A204.1 (cell line): ENCODE measurements around the gene SLC9A3.
"Not testable (repeated sequence)": the region's sequence is repeated elsewhere in the genome, so short reads cannot be mapped to it uniquely, and the experiment has no call there.

Experiments
- FAIRE-seq: peaks from 2 replicates; lab custom pipeline; 2012; peaks lifted over from hg19 to GRCh38; lab: Jason Lieb, UNC

Gene SLC9A3

GRCh38 chr5:474840-475661 lies 49.2 kb downstream of the SLC9A3 start:
- no peak for FAIRE-seq

GRCh38 chr5:474232-474839 lies 49.9 kb downstream of the SLC9A3 start:
- not testable (repeated sequence) for FAIRE-seq

DNA sequence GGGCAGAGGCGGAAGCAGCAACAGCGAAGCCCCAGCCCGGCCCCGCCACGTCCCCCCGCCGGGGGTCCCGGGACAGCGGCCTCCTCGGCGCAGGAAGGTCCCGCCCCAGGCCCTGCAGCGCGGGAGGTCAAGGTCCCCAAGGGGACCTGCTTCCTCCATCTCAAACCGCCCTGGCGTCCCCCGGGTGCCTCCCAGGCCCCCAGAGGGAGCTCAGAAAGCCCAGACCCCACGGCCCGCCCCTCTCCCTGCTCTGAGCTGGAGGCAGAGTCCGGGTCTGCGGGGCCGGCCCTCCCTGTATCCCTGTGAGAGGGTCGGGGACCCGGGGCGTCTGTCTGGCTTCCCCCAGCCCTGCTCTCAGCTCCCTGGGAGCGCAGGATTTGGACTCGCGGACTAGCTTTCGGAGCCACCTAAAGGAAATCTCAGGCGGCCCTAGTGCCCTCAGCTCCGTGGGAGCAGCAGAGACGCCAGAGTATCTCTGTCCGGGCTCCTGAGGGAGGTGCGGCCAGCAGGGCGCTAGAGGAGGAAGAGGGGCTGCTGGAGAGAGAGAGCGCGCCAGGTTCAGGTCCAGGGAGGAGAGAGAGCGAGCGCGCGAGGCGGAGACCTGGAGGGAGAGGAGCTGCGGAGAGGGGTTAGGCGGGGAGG lies 50.6 kb downstream of the SLC9A3 start:
- no peak for FAIRE-seq

DNA sequence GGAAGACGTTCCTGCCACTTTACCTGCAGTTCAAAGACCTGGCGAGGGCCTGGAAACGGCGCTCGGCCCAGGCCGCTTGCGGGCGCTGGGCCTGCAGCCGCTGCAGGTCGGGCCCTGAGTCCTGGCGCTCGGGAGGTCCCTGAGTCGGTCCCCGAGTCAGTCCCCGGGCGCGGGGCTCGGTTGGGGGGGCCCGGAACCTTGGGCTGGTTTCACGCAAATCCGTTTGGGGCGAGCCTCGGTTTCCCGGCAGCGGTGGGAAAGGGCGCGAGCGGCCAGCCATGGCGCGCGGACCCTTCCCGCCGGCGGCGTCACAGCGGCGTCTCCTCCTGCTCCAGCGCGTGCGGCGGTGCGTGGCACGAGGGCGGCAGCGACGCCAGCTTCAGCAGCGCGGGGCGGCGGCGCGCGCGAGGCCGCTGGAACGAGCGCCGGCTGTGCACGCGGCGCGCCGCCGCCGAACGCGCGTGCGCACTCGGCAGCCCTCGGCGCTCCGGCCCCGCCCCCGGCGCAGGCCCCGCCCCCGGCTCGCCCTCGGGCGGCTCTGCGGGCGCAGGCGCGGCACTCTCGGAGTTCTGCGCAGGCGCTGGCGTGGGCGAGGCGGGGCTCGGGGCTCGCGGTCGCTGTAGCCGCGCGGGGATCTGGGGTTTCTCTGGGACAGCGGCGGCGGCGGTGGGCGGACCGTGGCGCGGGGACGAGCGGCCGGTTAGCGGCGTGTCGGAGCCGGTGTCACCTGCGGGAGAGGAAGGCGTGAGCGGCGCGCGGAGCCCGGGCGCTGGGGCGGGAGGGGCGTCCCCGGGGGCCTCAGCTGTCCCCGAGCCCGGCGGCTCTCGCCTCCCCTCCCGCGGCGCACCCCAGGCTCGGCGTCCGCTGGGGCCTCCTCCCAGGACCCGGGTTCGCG lies 51.3 kb downstream of the SLC9A3 start:
- FAIRE-seq: no peak

DNA sequence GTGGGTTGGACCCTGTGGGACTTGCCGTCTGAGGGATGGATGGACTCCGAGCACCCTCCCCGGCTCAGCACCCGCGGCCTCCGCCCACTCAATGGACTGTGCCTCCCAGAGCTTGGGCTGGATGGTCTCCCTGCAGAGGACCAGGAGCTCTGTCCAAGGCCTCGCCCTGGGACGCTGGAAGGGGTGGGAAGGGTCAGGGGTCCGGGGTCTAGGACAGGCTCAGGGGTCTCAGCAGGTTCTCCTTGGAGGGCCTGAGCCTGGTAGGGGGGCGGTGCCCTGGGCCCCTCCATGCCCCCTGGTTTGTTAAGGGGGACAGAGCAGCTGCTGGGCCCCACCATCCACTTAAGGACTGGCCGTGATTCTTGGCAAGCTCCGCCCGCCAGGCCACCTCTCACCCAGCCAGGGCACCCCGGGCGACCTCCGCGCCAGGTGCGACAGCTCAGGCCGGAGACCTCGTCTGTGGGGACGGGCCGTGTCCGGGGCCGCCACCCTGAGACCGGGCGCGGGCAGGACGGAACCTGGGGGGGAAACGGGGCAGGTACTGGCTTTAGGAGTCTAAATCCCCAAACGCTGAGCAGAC lies 52.1 kb downstream of the SLC9A3 start:
- no peak for FAIRE-seq

- no peak for FAIRE-seq
Measured at GRCh38 chr5:471750-472058, 52.5 kb downstream of the SLC9A3 start.

- FAIRE-seq: no peak
Measured at GRCh38 chr5:470961-471749, 53.1 kb downstream of the SLC9A3 start.

DNA sequence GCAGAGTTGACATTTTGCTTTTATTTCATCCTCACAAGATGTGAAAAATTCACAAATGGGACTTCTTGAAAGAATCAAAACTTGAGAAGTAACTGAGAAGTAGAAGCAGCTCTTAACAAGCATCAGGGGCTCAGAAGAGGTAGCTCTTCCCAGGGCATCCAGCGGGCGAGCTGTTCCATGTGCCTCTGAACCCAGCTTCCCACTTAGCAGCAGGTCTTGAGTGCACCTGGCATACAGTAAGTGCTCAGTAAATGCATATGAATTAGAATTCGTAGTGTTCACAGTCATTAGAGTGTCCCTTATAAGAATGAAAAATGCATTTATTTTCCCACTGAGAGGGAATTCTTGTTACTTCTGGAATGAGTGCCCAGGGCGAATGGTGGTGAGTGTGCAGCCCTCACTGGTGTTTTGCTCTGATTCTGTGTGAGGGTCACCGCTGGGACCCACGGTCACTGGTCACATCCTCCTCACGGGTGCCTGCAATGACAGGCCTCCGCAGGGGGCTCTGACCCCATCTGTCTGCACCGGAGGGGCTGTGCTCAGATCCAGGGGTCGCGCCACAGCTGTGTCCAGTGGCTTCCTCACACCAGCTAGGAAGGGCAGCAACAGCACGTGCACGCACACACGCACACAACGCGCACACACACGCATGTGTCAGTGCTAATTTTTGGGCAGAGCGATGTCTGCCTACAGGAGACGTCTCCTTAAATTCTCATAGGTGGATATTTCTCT lies 54.3 kb downstream of the SLC9A3 start:
- FAIRE-seq: no peak

DNA sequence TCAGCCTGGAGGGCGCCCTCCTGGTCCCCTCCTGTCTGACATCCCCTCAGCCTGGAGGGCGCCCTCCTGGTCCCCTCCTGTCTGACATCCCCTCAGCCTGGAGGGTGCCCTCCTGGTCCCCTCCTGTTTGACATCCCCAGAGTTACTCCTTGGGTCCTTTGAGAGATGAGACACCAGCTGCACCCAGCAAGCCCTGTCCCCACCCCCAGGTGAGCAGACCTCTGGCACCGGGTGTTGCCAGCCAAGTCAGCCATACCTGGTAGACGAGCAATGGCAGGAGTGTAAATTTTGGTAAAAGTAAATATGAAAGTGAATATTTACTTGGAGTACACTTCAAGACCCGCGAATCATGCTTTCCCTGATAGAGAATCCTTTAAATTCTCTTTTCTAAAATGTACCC lies 55.8 kb downstream of the SLC9A3 start:
- no peak for FAIRE-seq

- FAIRE-seq: no peak
Measured at GRCh38 chr5:466661-467310, 57.5 kb downstream of the SLC9A3 start.

- FAIRE-seq: no peak
Measured at GRCh38 chr5:465591-466403, 58.5 kb downstream of the SLC9A3 start.

DNA sequence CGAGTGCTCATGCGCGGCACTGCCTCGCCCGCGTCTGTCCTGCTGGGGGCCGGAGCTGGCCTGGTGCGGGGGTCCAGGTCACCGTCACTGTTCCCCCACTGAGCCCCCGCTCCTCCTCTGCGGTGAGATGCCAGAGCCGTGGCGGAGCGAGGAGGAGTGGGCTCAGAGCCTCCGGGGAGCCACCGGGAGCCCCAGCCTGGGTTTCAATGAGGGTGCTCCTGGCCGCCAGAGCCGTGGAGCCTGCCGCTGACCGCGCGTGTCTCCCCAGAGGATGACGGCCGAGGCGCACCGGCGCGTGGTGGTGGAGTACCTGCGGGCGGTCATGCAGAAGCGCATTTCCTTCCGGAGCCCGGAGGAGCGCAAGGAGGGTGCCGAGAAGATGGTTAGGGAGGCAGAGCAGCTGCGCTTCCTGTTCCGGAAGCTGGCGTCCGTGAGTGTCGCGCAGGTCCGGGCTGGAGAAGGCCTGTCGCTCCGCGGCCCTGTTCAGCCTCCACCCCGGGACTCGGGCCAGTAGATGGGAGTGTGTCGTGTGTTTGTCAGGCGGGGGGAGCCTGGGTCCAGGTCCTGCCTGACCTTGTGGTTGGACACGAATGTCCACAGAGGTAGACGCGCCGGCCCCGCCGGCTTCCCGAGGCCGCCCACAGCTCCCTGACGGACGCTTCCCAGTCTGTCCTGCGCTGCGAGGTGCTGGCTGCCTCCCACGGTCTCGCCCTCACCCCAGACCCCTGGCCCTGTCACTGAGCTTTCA lies 59.2 kb downstream of the SLC9A3 start:
- no peak for FAIRE-seq

- no peak for FAIRE-seq
Measured at GRCh38 chr5:464446-464842, 59.8 kb downstream of the SLC9A3 start.

DNA sequence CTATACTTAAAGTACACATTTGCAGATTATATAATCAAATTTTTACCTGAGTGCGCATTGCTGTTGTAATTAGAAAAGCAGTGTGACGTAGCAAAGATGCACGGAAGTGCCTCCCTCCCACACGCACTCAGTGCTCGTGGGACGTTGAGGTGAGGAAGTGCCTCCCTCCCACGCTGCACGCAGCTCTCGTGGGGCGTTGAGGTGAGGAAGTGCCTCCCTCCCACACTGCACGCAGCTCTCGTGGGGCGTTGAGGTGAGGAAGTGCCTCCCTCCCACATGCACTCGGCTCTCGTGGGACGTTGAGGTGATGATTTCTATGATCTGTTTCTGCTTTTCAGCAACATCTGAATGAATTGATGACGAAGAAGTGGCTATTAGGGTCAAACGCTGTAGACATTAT lies 60.3 kb downstream of the SLC9A3 start:
- FAIRE-seq: no peak

DNA sequence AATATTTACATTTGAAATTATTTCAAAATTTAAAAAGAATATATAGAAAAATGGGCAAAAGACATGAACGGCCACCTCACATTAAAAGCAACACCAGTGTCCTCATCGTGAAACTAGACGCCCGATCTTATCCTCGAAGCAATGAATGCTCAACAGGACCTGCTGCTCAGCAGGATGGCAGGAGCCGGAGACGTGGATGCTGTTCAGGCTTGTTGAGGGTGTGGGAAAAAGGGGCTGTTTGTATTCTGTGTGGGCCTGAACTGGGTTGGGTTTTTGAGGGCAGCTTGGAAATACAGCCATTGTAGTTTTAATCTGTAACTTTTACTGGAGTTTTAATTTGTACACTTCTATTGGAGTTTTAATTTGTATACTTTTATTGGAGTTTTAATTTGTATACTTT lies 60.9 kb downstream of the SLC9A3 start:
- no peak for FAIRE-seq

- no peak for FAIRE-seq
Measured at GRCh38 chr5:462051-462481, 62.2 kb downstream of the SLC9A3 start.

- FAIRE-seq: no peak
Measured at GRCh38 chr5:460273-460625, 64.0 kb downstream of the SLC9A3 start.

GRCh38 chr5:459562-460272 lies 64.5 kb downstream of the SLC9A3 start:
- FAIRE-seq: no peak
